CD4-positive, alpha-beta T cell treated with Interferon gamma for 1 hour (primary cell): ENCODE measurements around the gene KCNC3.
"Not testable (repeated sequence)": the region's sequence is repeated elsewhere in the genome, so short reads cannot be mapped to it uniquely, and the experiment has no call there.

Experiments used
- DNase-seq: peaks from one replicate; pipeline ENCODE4 v3.0.0-alpha.2; 2020

The KCNC3 gene

DNA sequence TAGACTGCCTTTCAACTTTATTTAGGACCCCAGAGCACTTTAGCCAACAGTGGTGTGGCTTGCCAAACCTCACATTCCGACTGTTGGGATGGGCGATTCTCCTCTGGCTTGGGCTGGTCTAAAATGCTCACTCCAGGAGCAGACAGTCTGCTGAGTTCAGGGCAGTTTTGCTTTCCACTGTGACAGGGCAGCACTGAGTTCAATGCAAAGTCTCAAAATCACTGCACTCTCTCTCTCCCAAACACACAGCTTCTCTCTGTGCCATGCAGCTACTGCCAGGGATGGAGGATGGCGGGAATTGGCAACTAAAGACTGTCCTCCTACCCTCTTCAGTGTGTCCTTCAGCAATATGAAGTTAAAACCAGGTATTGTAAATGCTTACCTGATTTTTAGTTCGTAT lies 23.1 kb upstream of the KCNC3 start:
- no peak for DNase-seq

DNA sequence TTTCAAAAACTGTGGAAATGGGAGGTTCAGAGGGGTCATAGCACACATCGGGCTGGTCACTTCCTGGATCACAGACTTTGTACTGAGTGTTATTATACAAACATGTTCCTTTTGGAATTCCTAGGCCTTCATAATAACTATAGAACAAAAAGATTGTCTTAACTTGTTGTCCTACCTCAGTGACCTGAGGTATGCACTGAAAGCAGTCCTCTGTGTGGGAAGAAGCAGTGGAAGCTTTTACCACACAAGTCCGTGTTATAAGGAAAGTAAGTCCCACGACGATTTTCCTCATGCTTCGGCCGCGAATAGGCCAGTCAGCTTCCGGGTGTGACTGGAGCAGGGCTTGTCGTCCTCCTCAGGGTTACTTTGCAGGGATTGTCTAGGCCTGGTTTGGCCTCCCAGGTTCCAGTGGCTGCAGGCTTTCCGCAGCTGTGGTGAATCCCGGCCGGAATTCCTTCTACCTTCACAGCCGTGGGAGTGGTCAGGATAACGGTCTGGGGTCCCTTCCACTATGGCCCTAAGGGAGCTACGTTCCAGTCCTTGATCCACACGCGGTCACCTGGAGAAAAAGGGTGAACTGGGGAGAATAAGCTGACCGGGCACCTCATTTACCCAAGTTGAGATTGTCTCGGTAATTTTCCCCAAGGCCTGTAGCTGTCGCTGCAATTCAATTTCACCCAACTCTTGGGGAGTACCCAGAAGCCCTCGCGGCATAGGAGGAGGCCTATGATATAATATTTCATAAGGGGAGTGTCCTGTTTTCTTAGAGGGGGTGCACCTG lies 20.3 kb upstream of the KCNC3 start:
- no peak for DNase-seq

DNA sequence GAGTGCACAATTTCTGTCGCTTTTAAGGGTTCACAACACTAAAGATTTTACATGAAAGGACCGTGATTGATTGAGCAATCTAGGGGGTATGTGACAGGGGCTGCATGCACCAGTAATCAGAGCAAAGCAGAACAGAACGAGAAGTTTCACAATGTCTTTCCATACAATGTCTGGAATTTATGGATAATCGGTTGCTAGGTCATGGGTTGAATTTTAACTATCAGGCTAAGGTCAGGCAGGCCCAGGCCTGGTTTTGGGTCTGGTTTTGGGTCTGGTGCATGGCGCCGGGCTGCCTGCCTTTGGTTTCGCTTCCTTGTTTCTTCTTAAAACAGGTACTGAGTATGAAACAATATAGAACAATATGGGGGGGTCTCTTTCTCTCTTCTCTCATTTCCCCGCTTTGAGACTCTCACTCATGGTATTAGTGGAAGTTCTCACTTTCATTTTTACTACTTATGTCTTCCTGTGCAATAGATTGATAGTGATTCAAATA lies 18.0 kb upstream of the KCNC3 start:
- DNase-seq, result peak; percentile 60

DNA sequence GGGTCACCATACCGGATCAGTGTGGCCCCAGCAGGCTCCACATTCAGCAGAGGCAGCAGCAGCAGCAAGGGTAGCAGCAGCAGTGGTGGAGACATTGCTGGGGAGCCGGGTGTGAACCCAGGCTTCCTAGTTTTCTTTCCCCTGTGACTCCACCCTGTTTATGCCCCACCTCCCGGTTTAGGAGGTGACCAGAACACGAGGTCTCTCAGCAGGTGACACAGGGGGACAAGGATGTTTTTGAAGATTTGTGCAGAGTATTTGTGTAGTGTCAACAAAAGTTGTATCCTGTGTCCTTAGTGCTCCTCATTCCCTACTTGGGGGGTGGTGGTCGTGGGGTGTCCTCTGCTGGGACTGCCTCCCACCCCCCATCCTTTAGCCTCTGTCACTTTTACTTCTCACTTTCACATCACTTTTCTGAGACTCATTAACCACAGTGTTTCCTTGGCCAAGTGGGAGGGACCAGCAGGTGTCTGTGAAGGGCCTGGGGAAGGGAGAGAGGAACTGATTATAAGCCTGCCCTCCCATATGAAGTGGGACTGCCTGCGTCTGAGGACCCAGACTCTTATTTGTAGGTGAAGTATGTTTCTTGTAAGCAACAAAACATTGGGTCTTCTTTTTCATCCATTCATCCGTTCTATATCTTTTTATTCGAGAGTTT lies 15.6 kb upstream of the KCNC3 start:
- DNase-seq, result peak; percentile 65

DNA sequence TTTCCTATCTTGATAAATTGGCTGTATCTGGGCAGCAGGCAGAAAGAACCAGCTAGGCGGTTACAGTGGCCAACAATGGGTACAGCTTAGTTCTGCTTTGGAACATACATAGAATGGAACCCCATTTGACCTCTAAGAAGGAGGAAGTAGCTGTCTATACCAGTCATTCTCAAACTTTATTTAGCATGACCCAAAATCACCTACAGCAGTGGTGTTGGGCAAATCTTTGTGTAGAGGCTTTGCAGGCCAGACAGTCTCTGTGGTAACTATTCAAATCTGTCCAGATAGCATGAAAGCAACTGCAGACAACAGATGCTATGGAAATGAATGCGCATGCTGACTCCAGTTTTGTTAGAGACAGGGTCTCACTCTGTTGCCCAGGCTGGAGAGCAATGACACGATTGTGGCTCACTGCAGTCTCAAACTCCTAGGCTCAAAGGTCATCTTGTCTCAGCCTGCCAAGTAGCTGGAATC lies 12.0 kb upstream of the KCNC3 start:
- peak; percentile 23 for DNase-seq

DNA sequence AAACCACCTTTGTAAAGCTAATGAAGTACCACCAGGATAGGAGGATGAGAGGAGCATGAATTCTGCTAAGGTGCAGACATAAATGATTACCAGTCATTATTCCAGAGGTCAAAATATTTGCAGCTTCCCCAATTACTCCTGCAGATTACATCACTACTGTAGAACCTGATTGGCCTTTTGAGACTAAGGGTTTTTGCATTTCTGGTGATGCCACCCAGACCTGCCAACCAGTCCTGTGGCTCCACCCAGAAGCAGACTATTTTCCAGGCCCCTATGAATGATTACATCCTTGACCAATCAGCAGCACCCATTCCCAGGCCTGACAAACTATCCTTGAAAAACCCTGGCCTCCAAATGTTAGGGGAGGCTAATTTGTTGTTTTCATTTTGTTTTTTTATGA lies 11.2 kb upstream of the KCNC3 start:
- peak; percentile 15 for DNase-seq

DNA sequence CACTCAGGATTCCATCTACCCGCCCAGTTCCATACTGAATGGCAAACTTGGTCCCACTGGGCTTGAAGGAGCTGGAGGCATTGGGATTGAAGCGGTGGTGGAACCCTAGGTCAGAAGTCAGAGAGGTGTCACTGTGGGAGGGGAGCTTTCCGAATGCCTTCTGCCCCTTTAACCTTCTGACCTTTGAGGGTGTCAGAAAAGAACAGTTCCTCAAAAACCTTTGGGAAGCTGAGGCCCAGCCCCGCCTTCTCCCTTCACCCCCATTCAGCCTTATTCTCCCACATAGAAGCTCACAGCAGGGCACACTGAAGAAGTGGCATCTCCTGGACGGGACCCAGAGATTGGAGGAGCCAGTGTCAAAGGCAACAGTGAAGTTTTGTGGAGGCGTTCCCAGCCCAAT lies 7.9 kb upstream of the KCNC3 start:
- not testable (repeated sequence) for DNase-seq

DNA sequence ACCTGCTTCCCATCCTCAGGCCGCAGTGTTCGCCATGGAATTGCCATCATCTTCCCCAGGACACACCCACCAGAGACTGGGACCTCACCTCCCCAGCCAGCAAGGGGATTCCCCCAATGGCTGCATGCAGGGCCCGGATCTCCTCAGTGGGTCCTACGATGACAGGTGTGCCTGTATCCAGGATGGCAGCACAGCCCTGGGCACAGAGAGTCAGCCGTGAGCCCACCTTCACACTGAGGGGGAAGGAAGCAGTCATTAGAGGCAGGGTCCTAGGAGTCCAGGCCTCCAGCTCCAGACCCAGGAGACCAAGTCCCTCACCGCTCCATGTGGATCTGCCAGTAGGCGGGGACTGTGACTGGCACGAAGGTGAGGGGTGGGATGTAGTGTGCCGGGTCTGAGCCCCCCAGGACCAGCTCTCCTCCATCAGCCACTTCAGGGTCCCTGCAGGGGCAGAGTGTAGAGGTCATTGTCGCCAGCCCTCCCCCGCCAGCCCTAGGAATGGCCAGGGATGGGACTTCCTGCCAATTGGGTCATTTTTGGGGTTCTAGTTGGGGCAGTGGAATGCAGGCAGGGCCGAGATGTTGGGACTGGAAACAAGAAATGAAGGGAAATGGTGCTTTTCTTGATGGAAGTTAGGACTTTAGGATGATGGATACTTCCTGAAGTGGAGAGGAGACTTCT lies 5.7 kb upstream of the KCNC3 start:
- no peak for DNase-seq

DNA sequence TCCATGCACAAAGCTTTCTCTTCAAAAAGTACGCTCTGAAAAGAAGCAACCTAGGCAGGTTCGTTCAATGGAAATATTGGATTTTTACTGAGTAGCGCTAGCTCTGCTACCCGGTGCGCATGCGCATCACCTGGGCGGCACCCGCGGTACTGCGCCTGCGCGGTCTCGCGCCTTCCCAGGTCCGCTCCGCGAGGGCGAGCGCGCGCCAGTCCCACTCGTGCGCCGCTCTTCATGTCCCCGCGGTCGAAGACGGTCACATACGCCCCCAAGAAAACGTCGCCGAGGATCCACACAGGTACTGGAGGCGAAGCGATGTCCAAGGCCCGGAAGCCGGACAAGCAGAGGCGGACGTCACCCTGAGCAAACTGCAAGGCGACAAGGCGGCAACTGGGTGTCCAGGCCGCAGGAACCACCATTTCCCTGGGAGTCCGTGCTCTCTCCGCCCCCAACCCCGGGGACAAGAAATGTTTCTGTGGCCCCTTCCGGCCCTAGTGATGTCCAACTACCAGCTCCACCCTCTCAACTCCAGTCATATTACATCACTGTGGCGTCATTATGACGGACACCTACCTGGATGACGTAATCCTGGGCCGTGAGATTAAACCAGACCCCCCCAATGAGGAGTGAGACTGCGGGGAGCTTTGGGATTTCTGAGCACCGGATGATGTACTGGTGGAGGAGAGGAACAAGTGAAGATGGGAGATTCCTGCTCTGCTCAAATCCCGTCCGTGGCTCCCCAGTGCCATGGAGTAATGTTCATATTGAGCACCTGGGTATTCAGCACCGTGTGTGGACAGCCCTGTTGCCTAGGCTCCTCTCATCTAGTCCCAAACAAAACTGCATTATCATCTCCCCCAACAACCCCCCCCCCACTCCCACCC lies 4.8 kb upstream of the KCNC3 start:
- DNase-seq, result no peak

DNA sequence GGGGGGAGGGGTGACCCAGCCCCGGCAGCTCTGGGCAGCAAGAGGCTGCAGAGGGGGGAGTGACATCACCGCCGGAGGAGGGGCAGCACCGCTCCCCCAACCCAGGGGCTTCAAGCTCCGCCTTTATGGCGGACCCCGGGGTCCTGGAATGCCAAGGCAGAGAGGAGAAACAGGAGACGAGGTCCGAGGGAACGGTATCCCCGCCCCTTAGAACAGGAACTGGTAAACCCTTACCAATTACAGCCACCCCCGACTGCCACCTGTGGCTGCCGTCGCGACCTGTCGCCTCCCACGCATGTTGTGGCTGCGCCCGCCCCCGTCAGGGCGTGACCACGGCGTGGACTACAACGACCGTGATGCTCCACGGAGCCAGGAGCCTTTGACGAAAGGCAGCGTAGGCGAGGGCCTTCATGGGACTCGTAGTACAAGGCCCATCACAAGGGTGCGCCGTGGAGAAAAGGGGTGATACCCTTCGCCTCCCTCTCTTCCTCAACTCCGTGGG lies 4.1 kb upstream of the KCNC3 start:
- peak; percentile 93 for DNase-seq

DNA sequence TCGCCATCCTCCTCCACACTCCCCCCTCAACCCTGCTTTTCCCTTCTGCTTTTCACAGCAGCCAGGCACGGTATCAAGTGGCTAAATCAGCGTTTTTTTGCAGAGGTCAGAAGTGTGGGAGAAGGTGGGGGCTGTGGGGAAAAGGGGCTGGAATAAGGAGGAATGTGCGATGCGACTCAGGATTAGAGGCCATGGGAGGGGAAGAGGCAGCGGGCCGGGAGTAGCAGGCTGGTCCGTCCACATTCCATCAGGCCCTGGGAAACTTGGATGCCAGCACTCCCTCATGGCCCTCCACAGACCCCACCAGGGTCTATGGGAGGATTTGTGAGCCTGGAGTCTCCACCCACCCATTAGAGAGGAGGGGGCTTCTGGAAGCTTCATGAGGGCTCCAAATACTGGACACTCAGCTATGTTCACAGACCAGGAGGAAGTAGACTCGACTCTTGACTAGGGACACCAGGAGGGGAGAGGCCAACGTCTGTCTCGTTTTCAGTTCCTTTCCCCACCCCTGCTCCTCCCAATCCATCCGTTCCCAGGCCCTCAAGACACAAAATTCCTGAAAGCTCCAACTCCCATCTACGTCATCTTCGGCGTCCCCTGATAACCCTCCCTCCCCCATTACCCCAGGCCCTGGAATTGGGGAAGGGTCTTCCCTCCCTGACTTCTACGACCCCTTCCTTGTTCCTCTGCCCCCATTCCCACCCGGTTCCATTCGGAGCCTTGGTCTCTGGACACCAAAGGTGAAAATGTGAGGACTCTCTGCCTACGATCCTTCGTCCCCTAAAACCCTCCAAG lies 3.3 kb upstream of the KCNC3 start:
- DNase-seq, result no peak

DNA sequence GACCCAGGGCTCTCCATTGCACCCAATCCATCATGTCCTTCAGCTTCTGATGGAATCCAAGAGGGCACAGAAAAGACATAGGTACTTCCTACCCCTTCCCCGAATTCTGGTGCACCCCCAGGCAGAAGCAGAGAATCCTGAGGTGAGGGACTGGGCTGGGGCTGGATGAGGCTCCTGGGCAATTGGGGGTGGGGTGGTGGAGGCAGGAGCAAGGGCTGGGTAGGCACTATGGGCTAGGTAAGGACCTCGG lies 2.7 kb upstream of the KCNC3 start:
- no peak for DNase-seq

DNA sequence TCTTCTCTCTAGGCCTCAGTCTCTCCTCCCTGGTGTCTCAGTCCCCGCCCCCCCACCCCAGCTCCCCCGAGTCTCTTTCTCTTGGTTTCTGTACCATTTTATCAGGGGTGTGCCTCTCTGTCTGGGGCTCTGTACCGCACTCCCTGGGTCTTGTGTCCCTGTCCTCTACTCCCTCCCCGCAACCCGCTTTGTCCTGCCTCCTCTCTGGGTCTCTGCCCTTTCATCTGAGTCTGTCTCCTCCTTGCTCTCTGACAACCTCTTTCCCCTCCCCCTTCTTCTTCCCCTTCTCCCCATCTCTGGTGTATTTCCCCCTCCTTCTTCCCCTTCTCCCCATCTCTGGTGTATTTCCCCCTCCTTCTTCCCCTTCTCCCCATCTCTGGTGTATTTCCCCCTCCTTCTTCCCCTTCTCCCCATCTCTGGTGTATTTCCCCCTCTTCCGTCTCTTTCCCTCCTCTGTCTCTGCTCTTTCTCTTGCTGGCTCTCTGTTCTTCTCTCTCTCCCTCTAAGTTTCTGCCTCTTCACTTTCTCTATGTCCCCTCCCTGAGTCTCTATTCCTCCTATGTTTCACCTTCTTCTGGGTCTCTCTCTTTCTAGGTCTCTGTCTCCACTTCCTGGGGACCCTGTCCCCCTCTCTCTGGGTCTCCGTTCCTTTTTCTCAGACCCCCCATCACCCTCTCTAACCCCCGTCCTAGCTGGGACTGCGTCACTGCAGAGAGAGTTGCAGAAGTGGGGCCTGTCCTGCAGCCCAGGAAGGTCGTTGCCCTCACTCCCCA lies 2.2 kb upstream of the KCNC3 start:
- no peak for DNase-seq

DNA sequence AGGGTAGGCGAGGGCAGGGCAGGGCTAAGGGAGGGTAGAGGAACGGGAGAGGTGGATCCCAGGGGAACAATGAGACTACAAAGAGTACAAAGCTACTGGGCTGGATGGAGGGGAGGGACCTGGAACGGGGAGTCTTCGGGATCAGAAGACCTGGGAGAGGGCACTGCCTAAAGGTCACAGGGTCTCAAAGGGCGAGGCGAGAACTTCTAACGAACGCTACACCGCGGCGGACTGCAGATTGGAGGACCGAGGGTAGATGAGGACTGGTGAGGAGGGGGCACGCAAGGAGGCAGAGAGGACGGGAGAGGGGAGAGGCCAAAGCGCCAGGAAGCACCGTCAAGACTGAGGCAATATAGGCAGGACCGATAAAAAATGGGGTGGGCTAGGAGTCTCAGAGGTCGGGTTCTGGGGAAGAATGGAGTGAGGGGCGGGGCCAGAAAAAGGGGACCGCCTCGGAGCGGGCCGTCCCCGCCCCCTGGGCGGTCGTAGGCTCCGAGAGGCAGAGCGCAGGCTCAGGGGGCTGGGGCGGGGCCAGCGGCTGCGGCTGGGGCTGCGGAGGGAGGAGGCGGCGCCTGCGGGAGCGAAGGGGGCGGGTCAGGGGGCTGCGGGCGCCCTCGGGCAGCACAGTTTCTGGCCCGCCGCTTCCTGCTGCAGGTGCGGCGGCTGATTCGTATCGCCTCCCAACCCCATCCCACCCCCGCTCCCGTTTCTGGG lies 1.3 kb upstream of the KCNC3 start:
- peak; percentile 88 for DNase-seq

DNA sequence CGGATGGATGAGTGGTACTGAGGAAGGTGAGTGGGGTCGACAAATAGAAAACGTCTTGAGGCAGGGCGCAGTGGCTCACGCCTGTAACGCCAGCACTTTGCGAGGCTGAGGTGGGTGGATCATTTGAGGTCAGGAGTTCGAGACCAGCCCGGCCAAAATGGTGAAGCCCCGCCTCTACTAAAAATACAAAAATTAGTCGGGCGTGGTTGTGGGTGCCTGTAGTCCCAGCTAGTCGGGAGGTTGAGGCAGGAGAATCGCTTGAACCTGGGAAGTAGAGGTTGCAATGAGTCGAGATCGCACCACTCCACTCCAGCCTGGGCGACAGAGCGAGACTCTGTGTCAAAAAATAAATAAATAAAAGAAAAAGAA lies 733 bp upstream of the KCNC3 start:
- DNase-seq, result not testable (repeated sequence)

DNA sequence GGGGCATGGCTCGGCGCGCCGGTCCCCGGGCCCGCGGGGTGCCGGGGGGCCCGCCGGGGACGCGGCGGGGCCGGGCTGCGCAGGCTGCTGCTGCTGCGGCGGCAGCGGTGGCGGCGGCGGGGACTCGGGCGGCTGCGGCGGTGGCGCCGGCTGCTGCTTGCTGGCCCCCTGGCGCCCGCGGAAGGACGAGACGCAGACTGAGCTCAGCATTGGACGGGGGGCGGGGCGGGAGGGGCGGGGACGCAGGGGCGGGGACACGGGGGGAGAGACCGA lies 368 bp downstream of the KCNC3 start:
- no peak for DNase-seq

DNA sequence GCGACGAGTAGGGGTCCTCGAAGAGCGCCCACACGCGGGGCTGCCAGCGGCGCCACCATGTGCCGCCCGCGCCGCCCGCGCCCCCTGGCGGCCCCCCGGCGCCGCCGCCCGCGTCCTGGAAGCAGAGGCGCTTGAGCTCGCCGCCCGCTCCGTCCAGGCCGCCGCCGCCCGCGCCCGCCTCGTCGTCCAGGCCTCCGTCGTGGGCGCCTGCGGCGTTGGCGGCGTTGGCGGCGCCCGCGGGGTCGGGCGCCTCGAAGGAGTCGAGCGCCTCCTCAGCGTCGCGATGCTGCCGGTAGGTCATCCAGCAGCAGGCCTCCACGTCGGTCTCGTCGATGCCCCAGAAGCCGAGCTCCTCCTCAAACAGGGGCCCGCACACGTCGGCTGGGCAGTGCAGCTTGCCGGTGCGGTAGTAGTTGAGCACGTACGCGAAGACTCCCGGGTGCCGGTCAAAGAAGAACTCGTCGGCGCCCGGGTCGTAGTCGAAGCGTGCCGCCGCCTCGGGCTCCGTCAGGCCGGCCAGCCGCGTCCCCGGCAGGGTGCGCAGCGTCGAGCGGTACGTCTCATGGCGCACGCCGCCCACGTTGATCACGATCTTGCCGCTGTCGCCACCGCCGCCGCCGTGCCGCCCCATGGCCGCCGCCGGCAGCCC lies 829 bp downstream of the KCNC3 start:
- no peak for DNase-seq

DNA sequence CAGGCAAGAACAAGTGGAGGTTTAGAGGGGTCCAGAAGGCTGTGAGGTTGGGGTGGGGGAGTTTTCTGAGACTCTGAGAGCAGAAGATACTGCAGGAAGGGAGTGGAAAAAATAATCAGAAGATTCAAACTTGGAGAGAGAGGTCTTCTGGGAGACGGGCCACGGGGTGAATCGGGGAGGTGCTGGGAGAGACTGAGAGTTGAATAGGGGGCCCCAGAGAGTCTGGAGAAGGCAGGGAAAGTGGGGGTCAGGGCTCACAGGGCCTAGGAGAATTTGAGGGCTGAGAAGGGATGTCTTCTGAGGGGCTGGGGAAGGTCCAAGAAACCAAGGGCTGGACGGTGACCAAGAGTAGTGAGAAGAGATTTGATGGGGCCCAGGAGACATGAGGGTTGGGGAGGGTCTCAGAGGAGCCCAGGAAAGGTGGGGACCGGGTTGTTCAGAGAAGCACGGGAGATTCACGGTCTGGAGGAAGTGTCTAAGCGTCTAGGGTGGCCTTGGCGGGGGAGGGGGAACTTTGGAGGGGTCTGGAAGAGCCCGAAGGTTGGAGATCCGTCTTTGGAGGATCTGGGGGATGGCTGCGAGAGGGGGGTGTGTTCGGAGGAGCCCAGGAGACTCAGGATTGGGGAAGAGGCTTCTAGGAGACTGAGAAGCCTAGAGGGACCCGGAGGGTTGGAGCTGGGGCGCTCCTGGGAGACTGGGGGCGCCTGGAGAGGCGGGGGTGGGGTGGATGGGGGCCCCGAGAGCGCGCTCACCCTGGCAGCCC lies 1.5 kb downstream of the KCNC3 start:
- no peak for DNase-seq

DNA sequence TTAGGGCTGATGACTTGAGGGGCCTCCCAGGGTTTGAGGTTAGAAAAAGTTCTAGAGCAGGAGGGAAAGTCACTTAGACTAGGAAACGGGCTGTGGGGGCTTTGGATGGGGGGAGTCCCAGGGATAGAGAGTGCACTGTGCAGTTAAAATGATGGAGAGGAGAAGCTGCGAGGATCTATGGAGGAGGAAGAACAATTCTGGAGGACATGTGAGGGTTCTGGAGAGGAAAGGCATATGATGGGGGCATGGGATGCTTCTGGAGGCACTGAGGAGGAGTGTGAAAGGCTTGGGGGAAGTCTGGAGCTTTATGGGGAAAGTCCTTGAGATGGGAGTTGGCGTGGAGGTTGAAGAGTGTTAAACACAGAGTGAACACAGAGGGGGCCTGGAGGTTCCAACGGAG lies 2.2 kb downstream of the KCNC3 start:
- DNase-seq, result no peak
